CD14-positive monocyte (primary cell): Measurements from ENCODE around the gene ULK4. TPM values are rescaled to one million over a fixed set of nuclear protein-coding genes. Genes with fewer than 3 reads are reported as not detected.

Source experiments
- DNase-seq, 3 donors: peaks; one replicate each; pipeline ENCODE4 v3.0.0-alpha.2; 2011 to 2022
- H2AFZ ChIP-seq: 2 replicates; pipeline ENCODE4 v1.6.0; 2012; ENCODE audit warnings: mild to moderate bottlenecking, low read depth, low read length, inconsistent platforms; ENCODE audit not compliant: insufficient read depth, poor library complexity, severe bottlenecking
- H3K27ac ChIP-seq, 2 donors: 1 replicate in 1 of 2; 2 replicates in 1 of 2; pipeline ENCODE4 v1.5.1; 2012 to 2013; ENCODE audit warnings: low read length in 2 of 2, control low read depth in 1 of 2, inconsistent platforms in 1 of 2, low read depth in 1 of 2, mild to moderate bottlenecking in 1 of 2
- H3K27me3 ChIP-seq, 2 donors: one replicate each; pipeline versions ENCODE4 v1.6.0 to v1.6.1; 2011 to 2013; ENCODE audit warnings: low read length in 2 of 2; ENCODE audit not compliant: control insufficient read depth in 2 of 2, insufficient read depth in 2 of 2
- H3K36me3 ChIP-seq, 2 donors: replicated peaks in 1 of 2; 1 replicate in 1 of 2; 2 replicates in 1 of 2; pipeline versions ENCODE4 v1.5.1 to v1.6.1; 2012 to 2013; ENCODE audit warnings: low read length in 2 of 2, control low read depth in 1 of 2, inconsistent platforms in 1 of 2, mild to moderate bottlenecking in 1 of 2; ENCODE audit not compliant: insufficient read depth in 2 of 2, control insufficient read depth in 1 of 2
- H3K4me1 ChIP-seq, 2 donors: 1 replicate in 1 of 2; 2 replicates in 1 of 2; pipeline versions ENCODE4 v1.5.1 to v1.6.1; 2012 to 2013; ENCODE audit warnings: low read length in 2 of 2, control low read depth in 1 of 2, inconsistent platforms in 1 of 2, mild to moderate bottlenecking in 1 of 2, moderate library complexity in 1 of 2; ENCODE audit not compliant: insufficient read depth in 2 of 2, control insufficient read depth in 1 of 2
- H3K4me2 ChIP-seq: replicated peaks from 2 replicates; pipeline ENCODE3; 2012; ENCODE audit warnings: low read length, moderate library complexity, mild to moderate bottlenecking; ENCODE audit not compliant: poor library complexity, severe bottlenecking; ENCODE audit errors: extremely low read depth
- H3K4me3 ChIP-seq, 3 experiments: fragments of 200-600 bp in 1 of 3; sonication (generic) in 1 of 3; replicated peaks in 1 of 3; 1 replicate in 2 of 3; 2 replicates in 1 of 3; pipeline ENCODE4 v1.5.1; 2011 to 2013; ENCODE audit warnings: low read length in 3 of 3, mild to moderate bottlenecking in 3 of 3, control low read depth in 2 of 3, low read depth in 2 of 3, inconsistent platforms in 1 of 3, moderate library complexity in 1 of 3
- H3K79me2 ChIP-seq: 2 replicates; pipeline ENCODE4 v1.6.0; 2012; ENCODE audit warnings: mild to moderate bottlenecking, control low read depth, inconsistent platforms, low read length, moderate library complexity; ENCODE audit not compliant: insufficient read depth
- H3K9ac ChIP-seq: 2 replicates; pipeline ENCODE4 v1.6.0; 2017; ENCODE audit warnings: low read length, mild to moderate bottlenecking; ENCODE audit not compliant: insufficient read depth, poor library complexity, severe bottlenecking
- H3K9me3 ChIP-seq, 2 donors: replicated peaks in 1 of 2; 1 replicate in 1 of 2; 2 replicates in 1 of 2; pipeline versions ENCODE4 v1.5.1 to v1.6.1; 2012 to 2013; ENCODE audit warnings: low read length in 2 of 2, control low read depth in 1 of 2; ENCODE audit not compliant: control insufficient read depth in 1 of 2, insufficient read depth in 1 of 2
- H4K20me1 ChIP-seq: 2 replicates; pipeline ENCODE4 v1.6.0; 2012; ENCODE audit warnings: mild to moderate bottlenecking, low read length, control low read depth, moderate library complexity; ENCODE audit not compliant: insufficient read depth
- H3K27ac Mint-ChIP-seq, 7 donors: one replicate each; pipeline ENCODE4 v1.8.0; 2020; ENCODE audit warnings: mild to moderate bottlenecking in 7 of 7, mixed read lengths in 7 of 7, moderate library complexity in 6 of 7, inconsistent platforms in 2 of 7
- H3K27me3 Mint-ChIP-seq, 3 donors: one replicate each; pipeline ENCODE4 v1.8.0; 2021 to 2022; ENCODE audit warnings: low read depth in 3 of 3, mild to moderate bottlenecking in 3 of 3, mixed read lengths in 3 of 3, moderate library complexity in 3 of 3, inconsistent platforms in 1 of 3
- H3K36me3 Mint-ChIP-seq, 2 donors: one replicate each; pipeline ENCODE4 v1.8.0; 2020; ENCODE audit warnings: mixed read lengths in 2 of 2, inconsistent platforms in 1 of 2, mild to moderate bottlenecking in 1 of 2
- H3K4me1 Mint-ChIP-seq: one replicate; pipeline ENCODE4 v1.8.0; 2020; ENCODE audit warnings: mild to moderate bottlenecking, mixed read lengths
- H3K4me3 Mint-ChIP-seq, 2 donors: one replicate each; pipeline ENCODE4 v1.8.0; 2020; ENCODE audit warnings: mild to moderate bottlenecking in 2 of 2, mixed read lengths in 2 of 2, moderate library complexity in 1 of 2
- H3K9me3 Mint-ChIP-seq, 7 donors: one replicate each; pipeline ENCODE4 v1.8.0; 2020 to 2022; ENCODE audit warnings: mixed read lengths in 7 of 7, mild to moderate bottlenecking in 6 of 7, moderate library complexity in 6 of 7, inconsistent platforms in 2 of 7
- whole genome bisulfite sequencing: methylation state at CpG from one replicate; pipeline ENCODE4 v1.1.5; 2013; ENCODE audit warnings: missing lambda C conversion rate; ENCODE audit not compliant: insufficient coverage; 5-methylcytosine and 5-hydroxymethylcytosine counted together
- intact Hi-C, 2 donors: fragments of 100-400 bp; cut with micrococcal nuclease; formaldehyde crosslinking; loops; one replicate each; pipeline versions ENCODE4 v1.15.0 to v1.15.1; 2023
- polyA plus RNA-seq, 3 donors: library from polyadenylated mRNA; depleted of rRNA in 1 of 3; unstranded in 2 of 3; stranded (reverse) in 1 of 3; fragments of 300-500 nt in 2 of 3; fragments of >200 nt in 1 of 3; fragmentation: Illumina TruSeq in 2 of 3; gene quantifications; 1 replicate in 2 of 3; 2 replicates in 1 of 3; pipeline ENCODE4 v1.2.3, GENCODE V29; 2012 to 2021
- TF ChIP-seq, protein P1 (sequence below): fragments of 200-600 bp; IDR thresholded peaks from one replicate; pipeline ENCODE4 v1.8.0; 2022; ENCODE audit warnings: antibody characterized with exemption, mild to moderate bottlenecking

ULK4 gene
- polyA plus RNA-seq, 3 donors = 6.7 to 14.0 (median 11.8) TPM

DNA sequence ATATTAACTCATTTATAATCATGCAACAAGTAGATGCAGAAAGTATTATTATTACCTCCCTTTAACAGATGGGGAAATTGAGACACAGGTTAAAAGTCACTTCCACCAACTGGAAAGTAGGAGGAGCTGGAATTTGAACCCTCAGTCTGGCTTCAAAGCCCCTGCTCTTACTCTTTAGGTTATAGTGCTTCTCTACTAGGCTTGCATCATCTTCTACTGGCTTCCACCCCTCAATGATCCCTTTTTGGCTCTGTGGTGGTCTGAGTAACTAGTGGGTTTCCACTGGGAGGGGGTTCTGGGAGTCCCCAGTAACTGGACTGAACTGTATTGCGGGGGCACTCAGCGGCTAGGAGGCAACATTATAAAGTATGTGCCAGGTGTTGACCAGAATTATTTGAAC is 671.6 kb downstream of the ULK4 start:
- no peaks in the 10 kb centered on the region for H3K9me3 ChIP-seq
- H3K4me2 ChIP-seq = no peak overlapping the region
- H3K27ac ChIP-seq = no peak overlapping the region
- no peaks in the 10 kb centered on the region for H3K4me1 ChIP-seq
- H4K20me1 ChIP-seq = no peaks in the 10 kb centered on the region
- H3K36me3 ChIP-seq = no peaks in the 10 kb centered on the region
- no peaks in the 10 kb centered on the region for H3K4me1 Mint-ChIP-seq
- no peaks in the 10 kb centered on the region for H3K27me3 ChIP-seq
- 100% methylated on average over 2 of the region's 2 CpGs for WGBS
- no peaks in the 10 kb centered on the region for H3K36me3 Mint-ChIP-seq
- H3K27ac Mint-ChIP-seq = no peak overlapping the region
- no peak overlapping the region for H3K4me3 ChIP-seq
- no peak overlapping the region for H3K9ac ChIP-seq
- peaks cover 0 to 6% (median 2%) of the 10 kb centered on the region in 7 donors for H3K9me3 Mint-ChIP-seq
- no peak overlapping the region for H2AFZ ChIP-seq
- H3K27me3 Mint-ChIP-seq = peaks cover 0 to 3% (median 2%) of the 10 kb centered on the region in 3 donors
- TF ChIP-seq, protein P1, sequence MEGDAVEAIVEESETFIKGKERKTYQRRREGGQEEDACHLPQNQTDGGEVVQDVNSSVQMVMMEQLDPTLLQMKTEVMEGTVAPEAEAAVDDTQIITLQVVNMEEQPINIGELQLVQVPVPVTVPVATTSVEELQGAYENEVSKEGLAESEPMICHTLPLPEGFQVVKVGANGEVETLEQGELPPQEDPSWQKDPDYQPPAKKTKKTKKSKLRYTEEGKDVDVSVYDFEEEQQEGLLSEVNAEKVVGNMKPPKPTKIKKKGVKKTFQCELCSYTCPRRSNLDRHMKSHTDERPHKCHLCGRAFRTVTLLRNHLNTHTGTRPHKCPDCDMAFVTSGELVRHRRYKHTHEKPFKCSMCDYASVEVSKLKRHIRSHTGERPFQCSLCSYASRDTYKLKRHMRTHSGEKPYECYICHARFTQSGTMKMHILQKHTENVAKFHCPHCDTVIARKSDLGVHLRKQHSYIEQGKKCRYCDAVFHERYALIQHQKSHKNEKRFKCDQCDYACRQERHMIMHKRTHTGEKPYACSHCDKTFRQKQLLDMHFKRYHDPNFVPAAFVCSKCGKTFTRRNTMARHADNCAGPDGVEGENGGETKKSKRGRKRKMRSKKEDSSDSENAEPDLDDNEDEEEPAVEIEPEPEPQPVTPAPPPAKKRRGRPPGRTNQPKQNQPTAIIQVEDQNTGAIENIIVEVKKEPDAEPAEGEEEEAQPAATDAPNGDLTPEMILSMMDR = no peak
- intact Hi-C loops = no loop called here
- H3K4me3 Mint-ChIP-seq = no peak overlapping the region
- DNase-seq = no peak
- H3K79me2 ChIP-seq = no peaks in the 10 kb centered on the region

DNA sequence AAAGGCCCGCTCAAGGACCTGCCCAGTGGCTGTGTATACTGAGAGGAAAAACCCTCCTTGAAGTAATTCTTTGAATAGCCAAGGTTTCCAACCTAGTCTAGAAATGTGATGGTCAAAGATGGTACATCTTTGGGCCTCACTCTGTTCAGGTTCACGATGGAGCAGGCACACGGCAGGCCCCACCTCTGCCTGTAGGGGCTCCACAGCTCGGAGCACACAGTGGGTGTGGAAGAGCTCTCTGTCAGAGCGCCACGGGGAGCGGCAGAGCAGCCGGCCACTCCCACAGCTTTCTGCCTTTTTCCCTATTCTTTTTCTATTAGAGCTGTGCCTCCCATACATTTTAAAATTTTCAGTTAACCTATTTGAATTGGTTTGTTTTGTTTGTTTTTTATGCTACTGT is 673.1 kb downstream of the ULK4 start:
- Mint-ChIP-seq H3K27me3 (peaks cover 0 to 3% (median 2%) of the 10 kb centered on the region in 3 donors), H3K27ac (no peak overlapping the region), H3K36me3 (no peaks in the 10 kb centered on the region), H3K4me1 (no peaks in the 10 kb centered on the region), H3K9me3 (peaks cover 0 to 5% (median 2%) of the 10 kb centered on the region in 7 donors), H3K4me3 (no peak overlapping the region)
- no peak overlapping the region for H3K4me3 ChIP-seq
- H3K36me3 ChIP-seq = no peaks in the 10 kb centered on the region
- no peak overlapping the region for H3K27ac ChIP-seq
- H3K4me1 ChIP-seq = no peaks in the 10 kb centered on the region
- H2AFZ ChIP-seq = no peak overlapping the region
- H3K27me3 ChIP-seq = no peaks in the 10 kb centered on the region
- no peak overlapping the region for H3K9ac ChIP-seq
- H3K4me2 ChIP-seq = no peak overlapping the region
- TF ChIP-seq, protein P1 = no peak
- DNase-seq = no peak
- intact Hi-C loops = no loop called here
- H3K79me2 ChIP-seq = no peaks in the 10 kb centered on the region
- H3K9me3 ChIP-seq = no peaks in the 10 kb centered on the region
- H4K20me1 ChIP-seq = no peaks in the 10 kb centered on the region
- 83% methylated on average over 2 of the region's 8 CpGs for WGBS
